GM12873 (cell line): ENCODE measurements around the gene NAA30.

Source experiments
- TF ChIP-seq, protein P1 (sequence below): IDR thresholded peaks from 2 replicates; pipeline ENCODE4 v1.5.1; 2012; ENCODE audit warnings: low read depth, mild to moderate bottlenecking, moderate library complexity, low read length, control low read depth; ENCODE audit not compliant: insufficient read depth; ENCODE audit errors: missing control alignments

Gene NAA30

DNA sequence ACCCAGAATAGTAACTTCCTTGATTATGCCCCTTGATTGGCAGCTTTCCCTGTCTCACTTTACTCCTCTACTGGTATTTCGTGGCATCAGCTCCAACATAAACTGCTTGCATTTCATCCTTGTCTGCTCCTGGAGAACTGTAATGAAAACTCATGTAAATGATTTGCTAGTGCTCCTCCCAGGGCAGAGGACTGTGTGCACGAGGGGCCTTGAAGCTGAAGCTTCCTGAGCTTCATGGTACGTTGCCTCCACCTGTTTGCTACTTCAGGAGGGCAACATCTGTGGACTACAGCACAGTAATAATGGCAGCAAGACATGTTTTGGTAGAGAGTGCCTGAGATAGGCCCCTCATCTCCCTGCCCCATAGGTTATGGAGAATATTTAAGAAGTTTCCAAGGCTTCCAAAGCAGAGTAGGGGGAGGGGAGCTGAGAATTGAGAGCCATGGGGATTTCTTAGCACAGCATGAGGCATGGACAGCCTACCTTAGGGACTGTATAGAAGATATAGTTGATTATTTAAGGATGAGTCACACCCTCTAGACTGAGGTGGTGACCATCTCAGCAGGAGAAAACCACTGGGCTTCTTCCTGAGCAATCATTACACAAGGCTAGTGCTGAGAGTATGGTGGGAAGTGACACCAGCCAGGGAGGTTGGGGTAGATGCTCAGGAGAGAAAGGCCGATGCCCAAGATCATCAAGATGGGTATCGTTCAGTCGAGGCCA, 73.8 kb downstream of the NAA30 start:
- TF ChIP-seq, protein P1, sequence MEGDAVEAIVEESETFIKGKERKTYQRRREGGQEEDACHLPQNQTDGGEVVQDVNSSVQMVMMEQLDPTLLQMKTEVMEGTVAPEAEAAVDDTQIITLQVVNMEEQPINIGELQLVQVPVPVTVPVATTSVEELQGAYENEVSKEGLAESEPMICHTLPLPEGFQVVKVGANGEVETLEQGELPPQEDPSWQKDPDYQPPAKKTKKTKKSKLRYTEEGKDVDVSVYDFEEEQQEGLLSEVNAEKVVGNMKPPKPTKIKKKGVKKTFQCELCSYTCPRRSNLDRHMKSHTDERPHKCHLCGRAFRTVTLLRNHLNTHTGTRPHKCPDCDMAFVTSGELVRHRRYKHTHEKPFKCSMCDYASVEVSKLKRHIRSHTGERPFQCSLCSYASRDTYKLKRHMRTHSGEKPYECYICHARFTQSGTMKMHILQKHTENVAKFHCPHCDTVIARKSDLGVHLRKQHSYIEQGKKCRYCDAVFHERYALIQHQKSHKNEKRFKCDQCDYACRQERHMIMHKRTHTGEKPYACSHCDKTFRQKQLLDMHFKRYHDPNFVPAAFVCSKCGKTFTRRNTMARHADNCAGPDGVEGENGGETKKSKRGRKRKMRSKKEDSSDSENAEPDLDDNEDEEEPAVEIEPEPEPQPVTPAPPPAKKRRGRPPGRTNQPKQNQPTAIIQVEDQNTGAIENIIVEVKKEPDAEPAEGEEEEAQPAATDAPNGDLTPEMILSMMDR = no peak
